ENCODE data around the gene C17orf114.
A peak's percentile ranks its signal among the peaks of the same experiment; 100 is the strongest.

Gene C17orf114

GRCh38 chr17:4836221-4836620 is 34.1 kb upstream of the C17orf114 start:
- TF ChIP-seq ZFX (IDR thresholded peaks at IDR 0.05; ENCODE audit: borderline replicate concordance) (no peak), CTCF (IDR thresholded peaks at IDR 0.05) (no peak)
- no peak overlapping the region for H3K27ac ChIP-seq

- peak overlapping the region; percentile 79 for H3K27ac ChIP-seq
- TF ChIP-seq ZFX (IDR thresholded peaks at IDR 0.05; ENCODE audit: borderline replicate concordance) (no peak), CTCF (IDR thresholded peaks at IDR 0.05) (no peak)
Observed at GRCh38 chr17:4834681-4835020, 32.5 kb upstream of the C17orf114 start.

GRCh38 chr17:4833941-4834680 is 32.0 kb upstream of the C17orf114 start:
- TF ChIP-seq ZFX (IDR thresholded peaks at IDR 0.05; ENCODE audit: borderline replicate concordance): no peak
- TF ChIP-seq CTCF (IDR thresholded peaks at IDR 0.05): no peak
- H3K27ac ChIP-seq: peak overlapping the region; percentile 79

- H3K27ac ChIP-seq: peak within 1 kb of the TSS; percentile 79
- no peak for TF ChIP-seq CTCF (IDR thresholded peaks at IDR 0.05)
- TF ChIP-seq ZFX (IDR thresholded peaks at IDR 0.05; ENCODE audit: borderline replicate concordance): no peak
Observed at GRCh38 chr17:4833178-4833940, 31.2 kb upstream of the C17orf114 start, which contains the start of gene MINK1. Gene MINK1 (plus strand): TSS chr17:4833340. CDS start chr17:4833584, 244 bp downstream.

- peak overlapping the region; percentile 79 for H3K27ac ChIP-seq
Observed at GRCh38 chr17:4832829-4833177, 30.7 kb upstream of the C17orf114 start.

- no peak for TF ChIP-seq CTCF (IDR thresholded peaks at IDR 0.05)
- TF ChIP-seq ZFX (IDR thresholded peaks at IDR 0.05; ENCODE audit: borderline replicate concordance): no peak
Observed at GRCh38 chr17:4827399-4827798, 25.3 kb upstream of the C17orf114 start.

GRCh38 chr17:4823373-4824089 is 21.4 kb upstream of the C17orf114 start:
- no peak overlapping the region for H3K27ac ChIP-seq
- TF ChIP-seq ZFX (IDR thresholded peaks at IDR 0.05; ENCODE audit: borderline replicate concordance): no peak
- no peak for TF ChIP-seq CTCF (IDR thresholded peaks at IDR 0.05)

More at GRCh38 chr17:4827399-4827798, 25.3 kb upstream of the C17orf114 start:
- no peak overlapping the region for H3K27ac ChIP-seq

All from 22Rv1 (cell line).